Osteoblast (primary cell): ENCODE measurements around the gene AANAT. TPM values are rescaled to one million over a fixed set of nuclear protein-coding genes. Genes with fewer than 3 reads are reported as not detected.
A peak's percentile ranks its signal among the peaks of the same experiment; 100 is the strongest.
"Not testable (repeated sequence)": the region's sequence is repeated elsewhere in the genome, so short reads cannot be mapped to it uniquely, and the experiment has no call there.

Experiments
- DNase-seq: peaks from one replicate; pipeline ENCODE4 v3.0.0; 2011; ENCODE audit warnings: low spot score, mixed read lengths; ENCODE audit not compliant: insufficient read length; ENCODE audit errors: missing footprints
- H2AFZ ChIP-seq: 2 replicates; pipeline ENCODE4 v1.6.0; 2011; ENCODE audit warnings: mild to moderate bottlenecking, low read length
- H3K27ac ChIP-seq: 2 replicates; pipeline ENCODE4 v1.5.1; 2011; ENCODE audit warnings: mild to moderate bottlenecking, low read depth, low read length, moderate library complexity
- H3K27me3 ChIP-seq: 2 replicates; pipeline ENCODE4 v1.6.0; 2012; ENCODE audit warnings: mild to moderate bottlenecking, control low read depth, inconsistent platforms, low read length, moderate library complexity; ENCODE audit not compliant: insufficient read depth
- H3K36me3 ChIP-seq: 2 replicates; pipeline ENCODE4 v1.5.1; 2011; ENCODE audit warnings: mild to moderate bottlenecking, low read length, control low read depth, moderate library complexity; ENCODE audit not compliant: insufficient read depth
- H3K4me1 ChIP-seq: 2 replicates; pipeline ENCODE4 v1.5.1; 2011; ENCODE audit warnings: mild to moderate bottlenecking, low read length, control low read depth, moderate library complexity; ENCODE audit not compliant: insufficient read depth
- H3K4me2 ChIP-seq: 2 replicates; pipeline ENCODE4 v1.6.0; 2011; ENCODE audit warnings: mild to moderate bottlenecking, low read length; ENCODE audit not compliant: insufficient read depth
- H3K4me3 ChIP-seq: fragments of 200-600 bp; sonication (generic); 3 replicates; pipeline ENCODE4 v1.5.1; 2012; ENCODE audit warnings: mild to moderate bottlenecking, low read length, inconsistent platforms; ENCODE audit not compliant: insufficient read depth
- H3K79me2 ChIP-seq: 2 replicates; pipeline ENCODE4 v1.6.0; 2012; ENCODE audit warnings: mild to moderate bottlenecking, low read length, control low read depth, inconsistent platforms; ENCODE audit not compliant: insufficient read depth
- H3K9me3 ChIP-seq: 2 replicates; pipeline ENCODE4 v1.5.1; 2011; ENCODE audit warnings: low read depth, low read length, control low read depth
- H4K20me1 ChIP-seq: 2 replicates; pipeline ENCODE4 v1.6.0; 2012; ENCODE audit warnings: mild to moderate bottlenecking, low read length, control low read depth; ENCODE audit not compliant: insufficient read depth
- CTCF ChIP-seq: IDR thresholded peaks from 2 replicates; pipeline ENCODE4 v1.5.1; 2011; ENCODE audit warnings: mild to moderate bottlenecking, low read depth, low read length, moderate library complexity; ENCODE audit errors: extremely low read depth
- total RNA-seq: library from RNA; depleted of rRNA; stranded (reverse); fragments of >200 nt; gene quantifications from 2 replicates; pipeline ENCODE4 v1.2.3, GENCODE V29; 2012

AANAT gene
- total RNA-seq, 1 donor: not detected

DNA sequence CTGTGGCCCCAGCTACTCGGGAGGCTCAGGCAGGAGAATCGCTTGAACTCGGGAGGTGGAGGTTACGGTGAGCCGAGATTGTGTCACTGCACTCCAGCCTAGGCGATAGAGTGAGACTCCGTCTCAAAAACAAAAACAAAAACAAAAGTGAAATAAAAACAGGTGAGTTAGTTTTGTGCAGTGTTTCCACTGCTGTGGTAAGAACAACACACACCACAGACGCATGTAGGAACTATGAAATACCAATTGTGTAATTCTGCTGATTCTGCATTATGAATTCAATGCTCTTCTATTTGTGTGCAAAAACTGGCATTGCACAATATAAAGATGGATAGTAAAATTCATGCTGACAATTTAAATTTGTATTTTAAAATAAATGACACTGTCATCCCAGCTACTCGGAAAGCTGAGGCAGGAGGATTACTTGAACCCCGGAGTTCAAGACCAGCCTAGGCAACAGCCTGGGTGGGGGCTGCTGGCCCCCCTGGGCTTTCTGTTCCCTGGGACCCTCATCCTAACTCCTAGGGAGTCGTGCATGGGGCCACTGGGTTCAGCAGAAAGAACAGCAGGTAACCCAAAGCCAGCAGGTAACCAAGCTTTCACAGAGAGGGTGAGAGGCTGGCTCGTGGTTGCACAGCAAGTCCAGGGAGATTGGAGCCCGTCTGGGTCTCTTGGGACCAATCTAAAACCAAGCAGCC lies 44.4 kb downstream of the AANAT start:
- no peaks in the 10 kb centered on the region for H3K36me3 ChIP-seq
- no peak overlapping the region for H2AFZ ChIP-seq
- H3K4me3 ChIP-seq: no peak overlapping the region
- no peaks in the 10 kb centered on the region for H3K27me3 ChIP-seq
- H3K27ac ChIP-seq: no peak overlapping the region
- H3K9me3 ChIP-seq: no peaks in the 10 kb centered on the region
- DNase-seq: peak; percentile 34
- no peaks in the 10 kb centered on the region for H4K20me1 ChIP-seq
- no peak overlapping the region for H3K4me2 ChIP-seq
- no peak for TF ChIP-seq CTCF
- peaks cover 13% of the 10 kb centered on the region for H3K4me1 ChIP-seq
- H3K79me2 ChIP-seq: no peaks in the 10 kb centered on the region

DNA sequence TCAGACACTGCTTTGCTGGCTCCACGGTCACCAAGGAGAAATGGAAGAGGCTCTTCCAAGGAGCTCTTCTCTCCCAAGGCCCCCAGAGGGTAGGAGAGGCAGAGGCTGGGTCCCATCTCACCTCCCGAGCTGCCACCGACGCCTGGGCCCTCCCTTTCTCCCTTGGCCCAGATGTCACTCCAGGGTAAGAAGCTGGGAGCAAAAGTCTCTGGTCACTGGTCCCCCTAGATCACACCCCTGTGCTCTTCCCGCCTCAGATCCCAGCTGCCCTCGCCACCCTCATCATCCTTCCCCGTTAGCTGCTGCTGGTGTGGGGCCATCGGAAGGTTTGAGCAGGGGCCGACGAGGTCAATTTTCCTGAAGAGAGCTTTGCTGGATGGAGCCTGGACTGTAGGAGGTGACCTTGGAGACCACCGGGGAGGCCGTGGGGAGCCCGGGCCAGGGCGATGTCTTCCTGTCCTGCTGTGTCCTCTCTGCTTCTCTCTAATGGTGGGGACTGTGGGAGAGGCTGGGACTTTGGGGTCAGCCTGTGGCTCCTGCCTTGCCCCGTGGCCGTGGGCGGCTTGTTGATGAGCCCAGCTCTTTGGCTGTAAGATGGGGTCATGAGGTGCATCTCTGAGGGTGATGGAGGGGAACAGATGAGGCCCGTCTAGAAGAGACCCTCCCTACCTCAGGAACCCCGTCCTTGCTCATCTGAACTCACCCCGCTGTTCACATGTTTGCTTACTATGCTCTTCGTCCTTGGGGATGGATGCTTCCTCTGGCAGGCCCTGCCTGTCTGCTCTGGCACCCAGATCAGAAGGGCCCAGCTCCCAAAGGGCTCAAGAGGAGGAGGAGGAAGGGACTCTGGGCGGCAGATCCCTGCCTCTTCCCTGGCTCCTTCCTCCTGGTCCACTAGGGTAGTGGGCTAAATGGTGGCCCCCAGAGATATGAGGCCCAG lies 45.2 kb downstream of the AANAT start:
- Histone ChIP-seq H2AFZ (no peak overlapping the region), H3K4me1 (peaks cover 13% of the 10 kb centered on the region), H3K27me3 (no peaks in the 10 kb centered on the region), H3K27ac (no peak overlapping the region), H3K79me2 (no peaks in the 10 kb centered on the region), H3K9me3 (no peaks in the 10 kb centered on the region), H3K4me3 (no peak overlapping the region), H3K4me2 (no peak overlapping the region), H4K20me1 (no peaks in the 10 kb centered on the region), H3K36me3 (no peaks in the 10 kb centered on the region)
- peak; percentile 54 for DNase-seq
- no peak for TF ChIP-seq CTCF

GRCh38 chr17:76513306-76513692 lies 45.9 kb downstream of the AANAT start:
- Histone ChIP-seq H3K4me1 (peaks cover 13% of the 10 kb centered on the region), H3K36me3 (no peaks in the 10 kb centered on the region), H3K79me2 (no peaks in the 10 kb centered on the region), H3K27me3 (no peaks in the 10 kb centered on the region), H3K4me2 (no peak overlapping the region), H2AFZ (no peak overlapping the region), H4K20me1 (no peaks in the 10 kb centered on the region), H3K27ac (no peak overlapping the region), H3K4me3 (no peak overlapping the region), H3K9me3 (no peaks in the 10 kb centered on the region)
- peak; percentile 3 for DNase-seq
- no peak for TF ChIP-seq CTCF

DNA sequence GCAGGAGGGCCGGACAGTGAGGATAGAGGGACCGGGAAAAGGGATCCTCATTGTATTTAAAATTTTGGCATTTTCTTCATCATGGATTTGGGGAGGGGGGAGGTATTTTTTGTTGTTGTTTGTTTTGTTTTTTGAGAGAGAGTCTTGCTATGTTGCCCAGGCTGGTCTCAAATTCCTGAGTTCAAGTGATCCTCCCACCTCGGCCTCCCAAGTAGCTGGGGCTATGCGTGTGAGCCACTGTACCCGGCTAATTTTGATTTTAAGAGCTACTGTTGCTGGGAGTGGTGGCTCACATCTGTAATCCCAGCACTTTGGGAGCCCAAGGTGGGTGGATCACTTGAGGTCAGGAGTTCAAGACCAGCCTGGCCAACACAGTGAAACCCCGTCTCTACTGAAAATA lies 47.0 kb downstream of the AANAT start:
- H4K20me1 ChIP-seq, H2AFZ ChIP-seq, H3K9me3 ChIP-seq, H3K27me3 ChIP-seq, H3K79me2 ChIP-seq, H3K4me3 ChIP-seq, H3K36me3 ChIP-seq, H3K4me2 ChIP-seq: not testable (repeated sequence)
- DNase-seq: peak; percentile 14
- H3K27ac ChIP-seq: peak overlapping the region; percentile 88
- H3K4me1 ChIP-seq: peaks cover 13% of the 10 kb centered on the region
